Femur (tissue), 1 donor: Measurements from ENCODE around the gene MSN.
"Not testable (repeated sequence)": the region's sequence is repeated elsewhere in the genome, so short reads cannot be mapped to it uniquely, and the experiment has no call there.

Experiments
- DNase-seq: peaks from one replicate; pipeline ENCODE4 v3.0.0-alpha.2; 2017

Gene MSN

DNA sequence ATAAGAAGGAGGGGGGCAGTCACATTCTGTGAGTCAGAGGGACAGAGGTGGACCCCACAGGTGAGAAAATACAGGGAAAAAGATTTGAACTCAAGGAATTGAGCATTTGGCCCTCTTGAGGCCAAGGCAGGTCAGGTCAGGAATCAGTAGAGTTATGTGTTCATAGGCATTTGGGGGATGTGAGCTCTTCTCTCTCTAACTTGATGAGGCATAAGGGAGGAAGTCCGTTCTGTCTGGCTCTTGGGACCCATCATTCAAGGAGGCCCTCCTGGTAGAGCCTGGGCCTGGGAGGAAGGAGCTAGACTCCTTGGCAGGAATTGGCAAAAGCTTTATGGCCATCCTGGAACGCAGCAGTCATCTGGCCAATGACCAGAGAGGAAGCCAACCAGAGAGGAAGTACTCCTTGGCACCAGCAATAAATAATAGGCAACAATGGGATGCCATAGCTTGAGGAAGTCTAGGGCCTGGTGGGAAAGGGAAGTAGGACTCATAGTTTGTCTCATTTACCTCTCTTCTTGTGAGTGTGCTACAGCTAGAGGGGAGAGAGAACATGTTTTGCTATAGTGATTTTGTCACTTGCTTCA is 53.0 kb downstream of the MSN start:
- DNase-seq, result no peak

DNA sequence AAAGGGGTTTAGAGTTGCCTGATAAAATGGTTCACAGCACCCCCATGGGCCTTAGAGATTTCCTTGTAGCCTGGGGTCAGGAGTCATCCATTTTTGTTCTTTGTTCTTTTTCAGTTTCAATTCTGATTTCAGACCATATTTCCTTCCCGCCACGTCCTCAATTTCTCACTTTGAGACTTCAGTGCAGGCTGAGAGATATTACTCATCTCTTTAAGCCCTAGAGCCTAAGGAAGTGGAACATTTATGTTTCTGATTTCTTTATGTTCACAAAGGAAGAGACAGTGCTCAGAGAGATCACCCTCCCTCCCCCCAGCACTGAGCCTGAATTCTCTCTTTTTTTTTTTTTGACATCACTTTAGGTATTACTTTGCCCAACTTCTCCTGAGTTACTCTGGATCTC is 56.3 kb downstream of the MSN start:
- DNase-seq, result no peak

DNA sequence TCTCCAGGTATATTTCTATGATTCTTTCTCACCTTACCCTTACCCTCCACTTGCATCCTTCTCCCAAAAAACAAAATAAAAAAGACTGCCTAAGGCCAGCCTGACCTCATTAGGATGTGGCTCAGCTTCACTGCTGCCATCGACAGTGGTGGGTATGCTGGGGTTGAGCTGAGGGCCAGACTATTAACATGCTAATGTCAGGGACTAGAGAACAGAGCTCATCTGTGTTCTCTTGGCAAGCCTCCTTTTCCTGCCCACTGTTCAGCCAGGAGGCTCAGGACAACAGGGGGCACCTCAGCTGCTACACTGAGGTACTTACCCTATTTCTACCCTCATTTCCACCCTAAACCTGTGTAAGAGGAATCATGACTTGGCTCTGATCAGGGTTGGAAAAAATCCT is 59.3 kb downstream of the MSN start:
- no peak for DNase-seq

DNA sequence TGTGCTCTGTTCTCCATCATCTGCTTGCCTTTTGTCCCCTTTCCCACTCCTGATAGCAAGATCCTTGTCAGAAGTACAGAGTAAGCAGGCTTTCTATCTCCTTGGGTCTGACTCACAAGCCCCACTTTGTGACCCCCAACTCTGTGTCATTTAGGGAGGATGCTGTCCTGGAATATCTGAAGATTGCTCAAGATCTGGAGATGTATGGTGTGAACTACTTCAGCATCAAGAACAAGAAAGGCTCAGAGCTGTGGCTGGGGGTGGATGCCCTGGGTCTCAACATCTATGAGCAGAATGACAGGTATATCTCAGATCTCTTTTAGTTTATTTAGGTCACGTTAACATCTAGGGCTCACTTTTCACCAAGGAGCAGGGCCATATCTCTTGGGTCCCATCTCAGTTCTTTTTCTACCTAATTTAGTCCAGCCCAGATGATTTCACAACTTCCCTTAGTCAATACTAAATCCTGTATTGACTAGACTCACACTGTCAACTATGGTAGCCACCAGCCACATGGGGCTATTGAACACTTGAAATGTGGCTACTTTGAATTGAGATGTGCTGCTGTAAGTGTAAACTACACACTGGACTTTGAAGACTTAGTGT is 64.3 kb downstream of the MSN start:
- DNase-seq, result no peak

DNA sequence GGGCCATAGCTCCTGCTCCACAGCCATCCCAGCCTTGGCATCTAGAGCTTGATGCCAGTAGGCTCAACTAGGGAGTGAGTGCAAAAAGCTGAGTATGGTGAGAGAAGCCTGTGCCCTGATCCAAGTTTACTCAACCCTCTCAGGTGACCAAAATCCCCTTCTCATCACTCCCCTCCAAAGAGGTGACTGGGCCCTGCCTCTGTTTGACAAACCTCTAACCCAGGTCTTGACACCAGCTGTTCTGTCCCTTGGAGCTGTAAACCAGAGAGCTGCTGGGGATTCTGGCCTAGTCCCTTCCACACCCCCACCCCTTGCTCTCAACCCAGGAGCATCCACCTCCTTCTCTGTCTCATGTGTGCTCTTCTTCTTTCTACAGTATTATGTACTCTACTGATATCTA is 73.5 kb downstream of the MSN start:
- DNase-seq, result no peak

DNA sequence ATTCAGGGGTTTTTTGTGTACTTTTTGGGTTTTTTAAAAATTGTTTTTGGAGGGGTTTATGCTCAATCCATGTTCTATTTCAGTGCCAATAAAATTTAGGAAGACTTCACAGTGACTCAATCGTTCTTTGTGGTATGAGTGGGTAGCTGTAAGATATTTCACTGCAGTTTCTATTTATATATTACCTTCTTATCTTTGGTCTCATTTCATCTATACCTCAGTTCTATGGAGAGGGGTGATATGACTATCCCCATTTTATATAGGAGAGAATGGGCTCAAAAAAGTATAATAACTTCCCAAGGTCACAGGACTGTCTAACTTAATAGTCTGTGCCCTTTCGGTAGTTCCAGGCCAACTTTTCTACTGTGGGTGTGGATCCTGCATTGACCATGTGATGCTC is 74.4 kb downstream of the MSN start:
- DNase-seq, result no peak

DNA sequence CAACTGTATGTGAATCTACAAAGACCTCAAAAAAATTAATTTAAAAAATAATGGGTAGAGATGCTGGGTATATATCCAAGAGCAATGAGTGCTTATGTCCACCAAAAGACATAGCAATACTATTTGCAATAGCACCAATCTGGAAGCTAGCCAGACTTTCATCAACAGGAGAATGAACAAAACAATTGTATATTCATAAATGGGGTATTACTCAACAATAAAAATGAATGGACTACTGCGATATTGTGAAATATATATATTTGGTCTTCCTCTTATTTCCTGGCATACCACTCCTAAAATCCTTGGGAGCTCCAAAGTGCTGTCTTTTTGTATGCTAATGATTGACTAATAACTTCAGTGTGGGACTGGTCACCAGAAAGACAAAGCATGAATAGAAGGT is 77.5 kb downstream of the MSN start:
- no peak for DNase-seq

DNA sequence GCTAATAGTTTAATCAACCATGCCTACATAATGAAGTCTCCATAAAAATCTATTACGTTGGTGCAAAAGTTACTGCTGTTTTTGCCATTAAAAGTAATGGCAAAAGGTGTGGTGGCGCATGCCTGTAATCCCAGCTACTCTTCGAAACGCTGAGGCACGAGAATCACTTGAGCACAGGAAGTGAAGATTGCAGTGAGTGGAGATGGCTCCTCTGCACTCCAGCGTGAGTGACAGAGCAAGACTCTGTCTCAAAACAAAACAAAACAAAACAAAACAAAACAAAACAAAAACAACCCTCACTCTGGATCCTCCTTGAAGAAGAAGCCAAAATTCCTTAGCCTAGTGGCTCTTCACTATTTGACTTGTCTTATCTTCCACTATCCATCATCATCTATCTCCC is 78.0 kb downstream of the MSN start:
- DNase-seq, result no peak

DNA sequence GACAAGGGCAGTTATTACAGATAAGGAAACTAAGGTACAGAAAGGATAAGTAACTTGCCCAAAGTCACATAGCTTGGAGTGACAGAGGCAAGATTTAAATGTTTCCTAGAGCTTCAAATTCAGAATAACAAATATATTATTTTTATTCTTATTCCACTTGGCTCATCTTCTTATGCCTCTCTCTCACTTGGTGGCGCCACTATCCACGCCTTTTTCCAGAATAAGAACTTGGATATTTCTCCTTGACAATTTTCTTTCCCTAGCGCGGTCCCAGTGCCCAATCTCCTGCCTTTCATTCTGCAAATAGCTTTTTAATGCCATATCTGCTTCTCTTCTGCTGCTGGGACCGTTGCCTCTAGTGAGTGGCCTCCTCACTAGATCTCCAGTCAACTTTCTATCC is 78.5 kb downstream of the MSN start:
- DNase-seq, result no peak

DNA sequence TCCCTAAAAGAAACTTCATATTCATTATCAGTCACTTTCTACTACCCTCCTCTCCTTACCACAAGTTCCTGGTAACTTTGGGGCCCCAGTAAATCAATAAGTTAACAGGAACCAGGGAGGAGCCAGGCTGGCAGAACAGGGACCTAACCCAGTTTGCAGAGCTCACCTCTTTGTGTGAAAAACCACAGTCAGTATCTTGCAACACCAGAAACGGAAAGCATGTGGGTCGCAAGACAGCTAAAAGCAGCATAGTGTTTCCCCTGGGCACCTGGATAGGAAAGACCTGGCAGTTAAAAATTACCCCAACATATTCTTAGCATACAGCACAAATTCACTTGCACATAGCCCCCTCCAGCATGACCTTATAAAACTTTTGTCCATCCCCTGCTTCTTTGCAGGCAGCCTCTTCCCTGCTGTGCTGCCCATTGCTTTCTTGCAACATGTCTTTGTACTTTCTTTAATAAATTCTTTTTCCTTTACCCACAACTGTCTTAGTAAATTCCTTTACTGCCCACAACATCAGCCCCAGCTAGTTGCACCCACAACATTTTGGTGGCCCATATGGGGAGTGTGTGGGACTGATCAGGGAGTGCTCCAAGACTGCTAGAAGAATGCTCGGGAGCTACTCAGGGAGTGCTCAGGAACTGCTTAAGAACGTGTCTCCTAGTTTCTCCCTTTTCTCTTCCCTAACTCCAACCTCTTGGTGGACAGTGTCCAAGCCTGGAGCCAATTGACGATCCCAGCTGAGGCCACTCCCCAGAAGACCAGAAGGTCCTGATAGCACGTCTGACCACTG is 83.4 kb downstream of the MSN start:
- DNase-seq, result no peak

DNA sequence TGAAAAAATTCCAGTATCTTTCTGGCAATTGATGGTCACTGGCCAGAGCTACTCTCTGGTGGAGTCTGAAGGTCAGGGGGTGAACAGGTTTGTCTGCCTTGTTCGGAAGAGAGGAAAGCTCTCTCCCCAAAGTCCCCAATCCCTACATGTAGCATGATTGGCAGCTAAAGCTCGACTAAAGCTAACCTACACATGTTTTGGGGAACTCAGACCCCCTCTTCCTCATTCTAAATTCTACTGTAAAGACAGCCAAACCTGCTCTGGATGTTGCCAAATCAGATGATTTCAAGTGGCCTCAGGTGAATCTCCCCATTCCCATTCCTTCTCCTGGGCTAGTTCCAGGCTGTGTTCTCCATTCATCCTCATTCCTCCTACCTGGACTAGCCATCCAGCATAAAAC is 84.1 kb downstream of the MSN start:
- DNase-seq, result no peak

DNA sequence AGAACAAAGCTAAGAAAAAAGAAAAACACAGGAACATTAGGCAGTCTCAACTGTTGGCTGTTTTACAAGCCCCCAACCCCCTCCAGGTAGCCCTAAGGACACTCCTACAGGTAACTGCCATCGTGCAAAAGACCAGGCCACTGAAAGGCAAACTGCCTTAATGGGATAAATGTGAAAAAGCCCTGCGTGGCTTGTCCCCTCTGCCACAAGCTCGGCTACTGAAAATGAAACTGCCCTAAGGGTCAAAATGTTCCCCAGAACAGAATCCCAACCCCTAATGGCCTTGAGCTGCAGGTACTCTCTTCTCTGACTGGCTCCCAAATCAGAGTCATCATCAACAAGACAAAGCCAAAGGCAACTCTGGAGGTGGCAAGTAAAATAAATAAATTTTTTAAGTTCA is 84.8 kb downstream of the MSN start:
- no peak for DNase-seq

DNA sequence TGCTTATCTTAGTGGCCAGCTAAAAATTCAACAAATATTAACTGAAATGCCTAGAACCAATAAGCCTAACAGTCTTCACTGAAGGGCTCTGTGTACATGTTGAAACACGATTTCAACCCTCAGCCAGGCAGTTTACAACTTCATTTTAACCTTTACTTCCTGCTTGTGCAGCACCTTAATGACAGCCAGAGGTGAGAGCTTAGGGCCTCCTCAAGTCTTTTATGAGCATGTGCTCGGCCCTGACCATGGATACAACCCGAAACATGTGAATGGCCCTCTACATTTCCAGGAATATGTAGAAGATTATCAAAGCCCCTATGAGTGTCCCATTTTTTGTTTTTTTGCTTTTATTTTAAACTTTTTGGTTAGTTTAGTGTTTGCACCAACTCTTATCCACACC is 88.3 kb downstream of the MSN start:
- no peak for DNase-seq

DNA sequence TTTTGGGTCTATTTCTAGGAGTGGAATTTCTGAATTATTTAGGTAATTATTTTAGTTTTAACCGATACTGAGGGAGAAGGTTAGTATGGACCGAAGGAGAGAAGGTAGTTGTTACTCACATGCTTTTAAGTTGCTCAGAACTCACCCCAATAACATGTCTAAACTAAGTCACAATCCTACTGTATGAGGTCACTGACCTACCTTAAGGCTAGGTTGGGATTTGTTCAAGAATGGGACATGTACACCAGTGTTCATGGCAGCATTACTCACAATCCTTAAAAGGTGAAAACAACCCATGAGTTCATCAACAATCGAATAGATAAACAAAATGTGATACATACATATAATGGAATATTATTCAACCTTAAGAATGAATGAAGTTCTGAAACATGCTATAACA is 90.5 kb downstream of the MSN start:
- DNase-seq, result no peak

DNA sequence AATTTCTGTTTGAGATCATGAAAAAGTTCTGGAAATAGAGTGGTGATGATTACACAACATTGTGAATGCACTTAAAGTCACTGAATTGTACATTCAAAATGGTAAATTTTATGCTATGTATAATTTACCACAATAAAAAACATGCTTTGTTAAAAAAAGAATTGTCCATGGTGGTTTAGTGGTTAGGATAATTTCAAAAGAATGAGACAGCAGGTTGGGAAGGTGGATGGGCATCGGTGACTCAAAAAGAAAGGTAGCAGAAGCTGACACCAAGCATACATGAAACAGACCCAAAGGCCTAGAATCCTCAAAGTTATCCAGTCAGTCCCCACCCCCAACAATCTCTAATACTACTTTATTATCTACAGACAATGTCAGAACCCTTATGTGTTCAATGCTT is 91.1 kb downstream of the MSN start:
- no peak for DNase-seq

DNA sequence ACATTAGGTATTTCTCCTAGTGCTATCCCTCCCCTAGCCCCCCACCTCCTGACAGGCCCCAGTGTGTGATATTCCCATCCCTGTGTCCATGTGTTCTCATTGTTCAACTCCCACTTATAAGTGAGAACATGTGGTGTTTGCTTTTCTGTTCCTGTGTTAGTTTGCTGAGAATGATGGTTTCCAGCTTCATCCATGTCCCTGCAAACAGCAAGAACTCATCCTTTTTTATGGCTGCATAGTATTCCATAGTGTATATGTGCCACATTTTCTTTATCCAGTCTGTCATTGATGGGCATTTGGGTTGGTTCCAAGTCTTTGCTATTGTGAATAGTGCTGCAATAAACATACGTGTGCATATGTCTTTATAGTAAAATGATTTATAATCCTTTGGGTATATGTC is 92.1 kb downstream of the MSN start:
- DNase-seq, result not testable (repeated sequence)

DNA sequence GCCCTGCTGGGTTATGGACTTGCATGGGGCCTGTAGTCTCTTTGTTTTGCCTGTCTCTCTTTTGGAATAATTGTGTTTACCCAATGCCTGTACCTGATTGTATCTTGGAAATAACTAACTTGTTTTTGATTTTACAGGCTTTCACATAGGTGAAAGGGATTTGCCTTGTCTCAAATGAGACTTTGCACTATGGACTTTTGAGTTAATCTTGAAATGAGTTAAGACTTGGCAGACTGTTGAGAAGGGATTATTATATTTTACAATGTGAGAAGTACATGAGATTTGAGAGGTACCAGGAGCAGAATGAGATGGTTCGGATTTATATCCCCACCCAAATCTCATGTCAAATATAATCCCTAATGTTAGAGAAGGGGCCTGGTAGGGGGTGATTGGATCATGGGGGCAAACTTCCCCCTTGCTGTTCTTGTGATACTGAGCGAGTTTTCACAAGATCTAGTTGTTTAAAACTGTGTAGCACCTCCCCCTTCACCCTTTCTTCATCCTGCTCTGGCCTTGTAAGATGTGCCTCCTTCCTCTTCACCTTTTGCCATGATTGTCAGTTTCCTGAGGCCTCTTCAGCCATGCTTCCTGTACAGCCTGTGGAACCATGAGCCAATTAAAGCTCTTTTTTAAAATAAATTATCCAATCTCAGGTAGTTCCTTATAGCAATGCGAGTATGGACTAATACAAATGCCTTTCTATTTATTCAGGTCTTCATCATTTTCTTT is 102.3 kb downstream of the MSN start:
- no peak for DNase-seq

DNA sequence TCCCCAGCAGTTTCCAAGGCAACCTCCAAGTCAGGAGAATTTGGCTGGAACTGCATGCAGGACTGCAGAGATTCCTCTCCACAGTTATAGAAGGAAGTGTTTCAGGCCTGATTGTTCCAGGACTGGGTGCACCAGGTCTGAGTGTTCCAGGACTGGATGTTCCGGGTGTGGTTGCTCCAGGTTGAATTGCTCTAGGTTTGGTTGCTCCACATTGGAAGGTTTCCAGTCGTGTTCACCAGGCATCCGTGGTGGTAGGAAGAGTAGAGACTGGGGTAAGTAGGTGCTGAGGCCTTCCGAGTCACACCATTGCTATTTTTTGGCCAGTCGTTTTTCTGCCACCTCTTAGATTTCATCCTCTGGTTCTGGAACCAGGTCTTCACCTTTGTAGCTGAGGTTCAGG is 105.4 kb downstream of the MSN start:
- no peak for DNase-seq

DNA sequence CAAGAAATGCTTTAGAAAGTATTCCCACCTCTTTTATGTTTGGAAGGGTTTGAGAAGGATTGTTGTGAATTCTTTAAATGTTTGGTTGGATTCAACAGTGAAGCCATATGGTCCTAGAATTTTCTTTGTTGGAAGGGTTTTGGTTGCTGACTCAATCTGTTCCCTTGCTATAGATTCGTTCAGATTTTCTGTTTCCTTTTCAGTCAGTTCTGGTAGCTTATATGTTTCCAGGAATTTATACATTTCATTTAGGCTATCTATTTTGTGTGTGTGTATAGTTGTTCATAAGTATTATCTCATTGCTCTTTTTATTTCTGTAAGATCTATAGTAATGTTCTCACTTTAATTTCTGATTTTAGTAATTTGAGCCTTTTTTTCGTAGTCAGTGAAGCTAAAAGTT is 114.4 kb downstream of the MSN start:
- no peak for DNase-seq

DNA sequence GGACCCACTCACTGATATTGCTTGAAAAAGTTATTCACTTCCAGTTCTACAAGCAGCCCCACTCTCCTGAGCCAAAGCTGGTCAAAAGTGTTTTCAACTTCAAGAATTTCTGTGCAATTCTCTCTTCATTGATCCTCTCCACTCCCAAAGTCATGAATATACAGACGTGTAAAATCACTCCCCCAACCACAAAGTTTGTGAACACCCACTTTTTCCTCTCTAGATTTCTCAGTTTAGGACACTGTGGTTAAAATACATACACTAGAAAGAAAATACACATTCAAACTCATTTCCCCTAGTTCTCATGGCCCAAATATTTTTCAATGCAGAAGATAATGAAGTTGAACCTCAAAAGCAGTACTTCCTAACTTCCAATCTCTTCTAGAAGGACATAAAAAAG is 116.3 kb downstream of the MSN start:
- DNase-seq, result no peak
